Sigmoid colon (tissue), 7 donors: ENCODE data around the gene ZC3H6. TPM values are rescaled to one million over a fixed set of nuclear protein-coding genes. Genes with fewer than 3 reads are reported as not detected.

Experiments used
- DNase-seq: peaks from one replicate; pipeline ENCODE4 v3.0.0-alpha.2; 2019
- H3K27ac ChIP-seq, 4 donors: fragments of 200-600 bp; sonication (generic); one replicate each; pipeline ENCODE4 v1.5.1; 2016 to 2019; ENCODE audit warnings: mild to moderate bottlenecking in 1 of 4
- H3K27me3 ChIP-seq, 3 donors: fragments of 200-600 bp; sonication (generic); one replicate each; pipeline ENCODE4 v1.5.1; 2019; ENCODE audit warnings: mild to moderate bottlenecking in 1 of 3
- H3K36me3 ChIP-seq, 4 donors: fragments of 200-600 bp; sonication (generic); one replicate each; pipeline ENCODE4 v1.5.1; 2016 to 2019
- H3K4me1 ChIP-seq, 4 donors: fragments of 200-600 bp; sonication (generic); one replicate each; pipeline ENCODE4 v1.5.1; 2017 to 2019
- H3K4me3 ChIP-seq, 4 donors: fragments of 200-600 bp; sonication (generic); one replicate each; pipeline ENCODE4 v1.5.1; 2017 to 2019; ENCODE audit warnings: mild to moderate bottlenecking in 2 of 4, moderate library complexity in 1 of 4
- H3K9me3 ChIP-seq, 4 donors: fragments of 200-600 bp in 3 of 4; sonication (generic) in 3 of 4; one replicate each; pipeline versions ENCODE4 v1.5.1 to v1.6.1; 2013 to 2019
- EP300 ChIP-seq, 4 donors: sonication (generic); formaldehyde crosslinking; IDR thresholded peaks; one replicate each; pipeline ENCODE4 v1.6.1; 2017; ENCODE audit warnings: antibody characterized with exemption in 4 of 4
- POLR2A ChIP-seq, 2 donors: fragments of 450-650 bp; IDR thresholded peaks; one replicate each; pipeline ENCODE4 v1.6.1; 2016; ENCODE audit warnings: antibody characterized with exemption in 2 of 2, mild to moderate bottlenecking in 2 of 2, moderate library complexity in 2 of 2
- POLR2AphosphoS5 ChIP-seq, 4 donors: sonication (generic); formaldehyde crosslinking; IDR thresholded peaks; one replicate each; pipeline ENCODE4 v1.6.1; 2017; ENCODE audit warnings: antibody characterized with exemption in 4 of 4
- WGBS, 2 donors: extraction: QIAGEN DNeasy Blood & Tissue Kit; methylation state at CpG; one replicate each; pipeline ENCODE4 v1.1.7; 2013; 5-methylcytosine and 5-hydroxymethylcytosine counted together
- intact Hi-C: fragments of 100-400 bp; cut with DNase I; formaldehyde crosslinking; loops from one replicate; pipeline ENCODE4 v1.15.1; 2023
- polyA plus RNA-seq, 3 donors: library from polyadenylated mRNA; stranded (reverse); fragments of 200-250 nt; gene quantifications; one replicate each; pipeline ENCODE4 v1.2.3, GENCODE V29; 2013
- total RNA-seq, 4 donors: library from RNA; depleted of rRNA; stranded (reverse); fragments of >200 nt; gene quantifications; one replicate each; pipeline ENCODE4 v1.1.0, GENCODE V29; 2016
- TF ChIP-seq, protein P1 (sequence below), 4 experiments: fragments of 450-650 bp in 3 of 4; fragments of 200-600 bp in 1 of 4; IDR thresholded peaks; one replicate each; pipeline ENCODE4 v1.5.1; 2016 to 2019; ENCODE audit warnings: antibody characterized with exemption in 4 of 4, mild to moderate bottlenecking in 3 of 4, moderate library complexity in 2 of 4
- donor health status: healthy with polysubstance abuse.
- donor health status: Bipolar disorder and iron deficiency.
- donor health status: healthy.

ZC3H6 gene
- total and polyA plus RNA-seq, 7 donors, result 0.60 to 27.1 (median 13.2) TPM

DNA sequence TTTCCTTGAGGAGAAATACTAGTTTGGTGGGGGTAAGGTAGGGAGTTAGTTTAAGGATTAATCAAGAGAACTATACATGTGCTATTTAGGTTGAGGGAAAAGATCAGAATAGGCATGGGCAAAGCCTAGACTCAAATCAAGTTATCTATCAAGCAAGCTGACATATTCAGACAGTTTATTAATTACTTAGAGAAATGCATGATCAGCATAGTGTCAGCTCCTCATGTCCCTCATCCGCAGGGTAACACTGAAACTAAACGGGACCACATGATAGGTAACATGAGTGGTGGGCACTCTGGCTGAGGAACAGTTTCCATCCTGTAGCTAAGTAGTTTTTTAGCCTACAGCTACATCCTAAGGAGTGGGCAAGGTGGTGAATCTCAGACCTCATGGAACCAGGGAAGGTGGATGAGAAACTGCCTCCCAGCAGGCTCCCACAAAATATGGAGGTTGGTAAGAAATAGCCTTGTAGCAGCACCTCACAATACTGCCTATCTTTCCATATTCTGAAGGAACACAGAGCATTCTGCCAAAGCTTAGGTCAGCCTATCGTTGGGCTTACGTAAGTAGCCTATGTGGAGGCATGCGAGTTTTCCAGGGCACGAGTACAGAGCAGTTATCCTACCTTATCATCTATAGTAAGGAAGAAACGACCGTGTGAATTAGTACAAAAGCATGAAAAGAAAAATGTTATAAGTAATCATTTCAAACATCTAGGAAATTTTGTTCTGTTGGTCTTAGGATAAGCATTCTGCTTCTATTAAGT lies 18.4 kb downstream of the ZC3H6 start:
- H3K27ac ChIP-seq, result no peak overlapping the region
- WGBS, 2 donors, result 95% methylated on average over 8 of the region's 8 CpGs

GRCh38 chr2:112295407-112296078 lies 20.1 kb downstream of the ZC3H6 start:
- H3K27me3 ChIP-seq, result no peaks in the 10 kb centered on the region
- TF ChIP-seq POLR2A (IDR thresholded peaks at IDR 0.05) (no peak), EP300 (IDR thresholded peaks at IDR 0.05) (no peak), POLR2AphosphoS5 (IDR thresholded peaks at IDR 0.05) (no peak)
- TF ChIP-seq, protein P1, sequence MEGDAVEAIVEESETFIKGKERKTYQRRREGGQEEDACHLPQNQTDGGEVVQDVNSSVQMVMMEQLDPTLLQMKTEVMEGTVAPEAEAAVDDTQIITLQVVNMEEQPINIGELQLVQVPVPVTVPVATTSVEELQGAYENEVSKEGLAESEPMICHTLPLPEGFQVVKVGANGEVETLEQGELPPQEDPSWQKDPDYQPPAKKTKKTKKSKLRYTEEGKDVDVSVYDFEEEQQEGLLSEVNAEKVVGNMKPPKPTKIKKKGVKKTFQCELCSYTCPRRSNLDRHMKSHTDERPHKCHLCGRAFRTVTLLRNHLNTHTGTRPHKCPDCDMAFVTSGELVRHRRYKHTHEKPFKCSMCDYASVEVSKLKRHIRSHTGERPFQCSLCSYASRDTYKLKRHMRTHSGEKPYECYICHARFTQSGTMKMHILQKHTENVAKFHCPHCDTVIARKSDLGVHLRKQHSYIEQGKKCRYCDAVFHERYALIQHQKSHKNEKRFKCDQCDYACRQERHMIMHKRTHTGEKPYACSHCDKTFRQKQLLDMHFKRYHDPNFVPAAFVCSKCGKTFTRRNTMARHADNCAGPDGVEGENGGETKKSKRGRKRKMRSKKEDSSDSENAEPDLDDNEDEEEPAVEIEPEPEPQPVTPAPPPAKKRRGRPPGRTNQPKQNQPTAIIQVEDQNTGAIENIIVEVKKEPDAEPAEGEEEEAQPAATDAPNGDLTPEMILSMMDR (IDR thresholded peaks at IDR 0.05), result no peak
- H3K27ac ChIP-seq, result no peak overlapping the region
- no peaks in the 10 kb centered on the region for H3K9me3 ChIP-seq
- H3K4me3 ChIP-seq, result no peak overlapping the region
- intact Hi-C loops, result no loop called here
- H3K36me3 ChIP-seq, result no peaks in the 10 kb centered on the region
- peaks cover 0 to 12% (median 4%) of the 10 kb centered on the region in 4 donors for H3K4me1 ChIP-seq
- DNase-seq, result no peak
- 77 to 83% methylated on average over 5 of the region's 5 CpGs for WGBS, 2 donors

More for the DNA sequence above, 18.4 kb downstream of the ZC3H6 start:
- no peaks in the 10 kb centered on the region for H3K36me3 ChIP-seq
- DNase-seq, result no peak
- H3K4me3 ChIP-seq, result no peak overlapping the region
- intact Hi-C loops, result no loop called here
- H3K27me3 ChIP-seq, result no peaks in the 10 kb centered on the region
- no peak for TF ChIP-seq POLR2AphosphoS5 (IDR thresholded peaks at IDR 0.05)
- TF ChIP-seq POLR2A (IDR thresholded peaks at IDR 0.05), result no peak
- no peak for TF ChIP-seq EP300 (IDR thresholded peaks at IDR 0.05)
- TF ChIP-seq, protein P1 (IDR thresholded peaks at IDR 0.05), result no peak
- peaks cover 0 to 12% (median 4%) of the 10 kb centered on the region in 4 donors for H3K4me1 ChIP-seq
- H3K9me3 ChIP-seq, result no peaks in the 10 kb centered on the region

- 58 to 79% methylated on average over 2 of the region's 2 CpGs for WGBS, 2 donors
Measured at GRCh38 chr2:112296407-112296806, 21.0 kb downstream of the ZC3H6 start.

DNA sequence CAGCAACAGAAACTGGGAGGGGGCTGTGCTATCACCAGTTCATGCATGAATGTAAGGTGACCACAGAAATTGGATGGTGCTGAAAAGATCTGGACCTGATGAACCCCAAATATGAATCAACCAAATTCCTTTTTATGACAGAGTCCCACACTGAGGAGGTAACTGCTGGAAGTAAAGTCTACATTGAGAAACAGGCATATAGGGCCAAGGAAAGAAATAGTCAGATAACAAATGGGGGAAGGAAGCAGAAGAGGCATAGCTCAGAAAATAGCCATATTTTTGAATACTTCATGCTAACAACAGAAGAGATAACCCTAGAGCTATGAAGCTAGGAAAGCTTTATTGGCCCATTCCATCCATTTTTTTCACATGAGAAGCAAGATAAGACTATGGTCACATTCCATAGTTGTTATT lies 25.8 kb downstream of the ZC3H6 start:
- DNase-seq, result no peak
- Histone ChIP-seq H3K4me3 (no peak overlapping the region), H3K9me3 (no peaks in the 10 kb centered on the region), H3K4me1 (peaks cover 0 to 19% (median 3%) of the 10 kb centered on the region in 4 donors), H3K27ac (no peak overlapping the region), H3K36me3 (peaks cover 0 to 32% (median 3%) of the 10 kb centered on the region in 4 donors), H3K27me3 (no peaks in the 10 kb centered on the region)
- TF ChIP-seq, protein P1 (IDR thresholded peaks at IDR 0.05), result no peak
- TF ChIP-seq POLR2AphosphoS5 (IDR thresholded peaks at IDR 0.05), result no peak
- TF ChIP-seq EP300 (IDR thresholded peaks at IDR 0.05), result no peak
- no peak for TF ChIP-seq POLR2A (IDR thresholded peaks at IDR 0.05)
- intact Hi-C loops, result no loop called here

More at GRCh38 chr2:112296407-112296806, 21.0 kb downstream of the ZC3H6 start:
- TF ChIP-seq POLR2A (IDR thresholded peaks at IDR 0.05), result no peak
- no peak for TF ChIP-seq POLR2AphosphoS5 (IDR thresholded peaks at IDR 0.05)
- TF ChIP-seq, protein P1 (IDR thresholded peaks at IDR 0.05), result no peak
- TF ChIP-seq EP300 (IDR thresholded peaks at IDR 0.05), result no peak
- Histone ChIP-seq H3K4me3 (no peak overlapping the region), H3K27ac (no peak overlapping the region), H3K4me1 (peaks cover 0 to 8% (median 6%) of the 10 kb centered on the region in 4 donors), H3K9me3 (no peaks in the 10 kb centered on the region), H3K27me3 (no peaks in the 10 kb centered on the region), H3K36me3 (peaks cover 0 to 4% (median 0%) of the 10 kb centered on the region in 4 donors)
- intact Hi-C loops, result no loop called here
- DNase-seq, result no peak
